WTC11 (cell line): ENCODE data around the gene MUC2. TPM values are rescaled to one million over a fixed set of nuclear protein-coding genes. Genes with fewer than 3 reads are reported as not detected.

Experiments used
- ATAC-seq: fragments of 200-7000 bp; cut with Tn5 transposase; 2 replicates; pipeline ENCODE4 v1.10.0; 2021; ENCODE audit warnings: mild to moderate bottlenecking, moderate library complexity
- CTCF ChIA-PET: fragments of 300-600 bp; sonication (Branson Sonifier 250); formaldehyde crosslinking; loops from one replicate; lab custom pipeline; 2021; ENCODE audit warnings: antibody characterized with exemption; lab: Charles Lee
- POLR2A ChIA-PET: fragments of 350-600 bp; sonication (Branson Sonifier 250); formaldehyde crosslinking; loops from one replicate; lab custom pipeline; 2021; ENCODE audit warnings: antibody characterized with exemption; lab: Charles Lee
- DNase-seq: peaks from one replicate; pipeline ENCODE4 v3.0.0; 2021; ENCODE audit warnings: low spot score
- H3K27ac Mint-ChIP-seq: 2 replicates; pipeline ENCODE4 v1.8.0; 2021; ENCODE audit warnings: mixed read lengths
- H3K27me3 Mint-ChIP-seq: 2 replicates; pipeline ENCODE4 v1.8.0; 2021; ENCODE audit warnings: low read depth, mild to moderate bottlenecking, moderate library complexity, mixed read lengths
- H3K36me3 Mint-ChIP-seq: 2 replicates; pipeline ENCODE4 v1.8.0; 2021; ENCODE audit warnings: mixed read lengths
- H3K4me1 Mint-ChIP-seq: 2 replicates; pipeline ENCODE4 v1.8.0; 2022; ENCODE audit warnings: mixed read lengths
- H3K4me3 Mint-ChIP-seq: 2 replicates; pipeline ENCODE4 v1.8.0; 2021; ENCODE audit warnings: mild to moderate bottlenecking, moderate library complexity, mixed read lengths
- H3K9me3 Mint-ChIP-seq: 2 replicates; pipeline ENCODE4 v1.8.0; 2021; ENCODE audit warnings: mixed read lengths
- CBFB ChIP-seq: sonication (generic); formaldehyde crosslinking; IDR thresholded peaks from 2 replicates; pipeline ENCODE4 v1.8.1; 2022; ENCODE audit warnings: mild to moderate bottlenecking, low read depth, missing genetic modification reagents
- CTCF ChIP-seq: fragments of 200-600 bp; IDR thresholded peaks from 2 replicates; pipeline ENCODE4 v1.8.0; 2022; ENCODE audit warnings: antibody characterized with exemption
- E2F1 ChIP-seq: sonication (generic); formaldehyde crosslinking; IDR thresholded peaks from 2 replicates; pipeline ENCODE4 v1.8.0; 2022; ENCODE audit warnings: mild to moderate bottlenecking, missing genetic modification reagents
- GTF2I ChIP-seq: fragments of 250-450 bp; sonication (Bioruptor Pico); conservative IDR thresholded peaks from 2 replicates; pipeline ENCODE4 v1.4.0; 2021; ENCODE audit warnings: mild to moderate bottlenecking
- HMGA2 ChIP-seq: fragments of 250-450 bp; sonication (Bioruptor Pico); IDR thresholded peaks from 2 replicates; pipeline ENCODE4 v1.4.0; 2021; ENCODE audit warnings: mild to moderate bottlenecking, moderate library complexity
- MAX ChIP-seq: sonication (generic); formaldehyde crosslinking; IDR thresholded peaks from 2 replicates; pipeline ENCODE4 v1.8.0; 2022; ENCODE audit warnings: mild to moderate bottlenecking, missing genetic modification reagents
- MXD4 ChIP-seq: fragments of 250-450 bp; sonication (Bioruptor Pico); IDR thresholded peaks from 2 replicates; pipeline ENCODE4 v1.8.0; 2021; ENCODE audit warnings: mild to moderate bottlenecking, moderate library complexity, borderline replicate concordance
- NR1H2 ChIP-seq: sonication (generic); formaldehyde crosslinking; IDR thresholded peaks from 2 replicates; pipeline ENCODE4 v1.9.0; 2021; ENCODE audit warnings: mild to moderate bottlenecking, moderate library complexity, missing genetic modification reagents
- OVOL2 ChIP-seq: fragments of 250-450 bp; sonication (Bioruptor Pico); IDR thresholded peaks from 2 replicates; pipeline ENCODE4 v1.9.0; 2021; ENCODE audit warnings: mild to moderate bottlenecking, borderline replicate concordance
- PRDM15 ChIP-seq: sonication (generic); formaldehyde crosslinking; IDR thresholded peaks from 2 replicates; pipeline ENCODE4 v1.8.0; 2022; ENCODE audit warnings: missing genetic modification reagents
- PREB ChIP-seq: sonication (generic); formaldehyde crosslinking; IDR thresholded peaks from 2 replicates; pipeline ENCODE4 v1.8.1; 2022; ENCODE audit warnings: mild to moderate bottlenecking, missing genetic modification reagents, moderate library complexity, borderline replicate concordance
- RELA ChIP-seq: sonication (generic); formaldehyde crosslinking; IDR thresholded peaks from 2 replicates; pipeline ENCODE4 v1.8.1; 2022; ENCODE audit warnings: missing genetic modification reagents, mild to moderate bottlenecking, borderline replicate concordance
- RORB ChIP-seq: fragments of 250-450 bp; sonication (Bioruptor Pico); IDR thresholded peaks from 2 replicates; pipeline ENCODE4 v1.9.0; 2021; ENCODE audit warnings: mild to moderate bottlenecking
- ZBTB43 ChIP-seq: sonication (generic); formaldehyde crosslinking; IDR thresholded peaks from 2 replicates; pipeline ENCODE4 v1.8.1; 2023; ENCODE audit warnings: mild to moderate bottlenecking, missing genetic modification reagents
- ZNF121 ChIP-seq: sonication (generic); formaldehyde crosslinking; IDR thresholded peaks from 2 replicates; pipeline ENCODE4 v1.8.0; 2023; ENCODE audit warnings: missing genetic modification reagents
- ZNF317 ChIP-seq: sonication (generic); formaldehyde crosslinking; IDR thresholded peaks from 2 replicates; pipeline ENCODE4 v1.8.1; 2023; ENCODE audit warnings: low read depth, mild to moderate bottlenecking, moderate library complexity, missing genetic modification reagents, borderline replicate concordance
- ZNF423 ChIP-seq: fragments of 250-450 bp; sonication (Bioruptor Pico); IDR thresholded peaks from 2 replicates; pipeline ENCODE4 v2.1.2; 2022; ENCODE audit warnings: mild to moderate bottlenecking, moderate library complexity
- ZNF512 ChIP-seq: sonication (generic); formaldehyde crosslinking; IDR thresholded peaks from 2 replicates; pipeline ENCODE4 v1.8.1; 2022; ENCODE audit warnings: missing genetic modification reagents, borderline replicate concordance
- ZNF532 ChIP-seq: fragments of 250-450 bp; sonication (Bioruptor Pico); IDR thresholded peaks from 2 replicates; pipeline ENCODE4 v1.9.0; 2021; ENCODE audit warnings: mild to moderate bottlenecking, borderline replicate concordance
- ZSCAN18 ChIP-seq: fragments of 250-450 bp; sonication (Bioruptor Pico); IDR thresholded peaks from 2 replicates; pipeline ENCODE4 v2.1.2; 2022; ENCODE audit warnings: mild to moderate bottlenecking, moderate library complexity
- total RNA-seq: library from RNA; stranded (reverse); gene quantifications from 3 replicates; pipeline ENCODE4 v1.2.3, GENCODE V29; 2021

MUC2 gene
- total RNA-seq, 1 experiment from 2014 or later: 0.22 TPM

- Mint-ChIP-seq H3K4me3 (no peak overlapping the region), H3K27me3 (no peaks in the 10 kb centered on the region), H3K9me3 (no peaks in the 10 kb centered on the region; the same call in 1 of the 2 replicates), H3K27ac (no peak overlapping the region), H3K36me3 (no peaks in the 10 kb centered on the region), H3K4me1 (no peaks in the 10 kb centered on the region)
- CTCF ChIA-PET: interaction anchor here (1.4 kb wide), 1 partner anchor 189 kb away, joined by 4 read pairs; no protein-coding TSS in a partner anchor
- no peak for DNase-seq
- TF ChIP-seq ZNF532 (CRISPR knock-in tag) (no peak), ZSCAN18 (CRISPR knock-in tag) (no peak), ZBTB43 (CRISPR knock-in tag) (no peak), ZNF317 (no peak), RORB (no peak), ZNF121 (CRISPR knock-in tag) (no peak), CTCF (no peak), PRDM15 (CRISPR knock-in tag) (no peak), RELA (CRISPR knock-in tag) (no peak), E2F1 (no peak), NR1H2 (CRISPR knock-in tag) (no peak), OVOL2 (CRISPR knock-in tag) (no peak), ZNF423 (CRISPR knock-in tag) (no peak), GTF2I (CRISPR knock-in tag) (no peak), MAX (CRISPR knock-in tag) (no peak), HMGA2 (CRISPR knock-in tag) (no peak), ZNF512 (CRISPR knock-in tag) (no peak), CBFB (no peak), MXD4 (no peak), PREB (CRISPR knock-in tag) (no peak)
- ATAC-seq: no peak
- POLR2A ChIA-PET: no interaction called here
These were observed 37.1 kb upstream of the MUC2 start for GRCh38 chr11:1037506-1038055.
